Gastrocnemius medialis (tissue), 4 donors: ENCODE measurements around the gene CCNT2.

ENCODE experiments used
- CTCF ChIP-seq, 5 experiments: fragments of 450-650 bp in 3 of 5; fragments of 200-600 bp in 2 of 5; sonication (generic) in 2 of 5; IDR thresholded peaks in 4 of 5; conservative IDR thresholded peaks in 1 of 5; 1 replicate in 4 of 5; 2 replicates in 1 of 5; pipeline ENCODE4 v1.5.1; 2016 to 2019; ENCODE audit warnings: antibody characterized with exemption in 5 of 5, mild to moderate bottlenecking in 3 of 5, moderate library complexity in 3 of 5
- POLR2A ChIP-seq, 2 donors: fragments of 450-650 bp; IDR thresholded peaks; one replicate each; pipeline ENCODE4 v1.6.1; 2017; ENCODE audit warnings: antibody characterized with exemption in 2 of 2, mild to moderate bottlenecking in 2 of 2, moderate library complexity in 2 of 2

- TF ChIP-seq CTCF (IDR thresholded peaks at IDR 0.05 in 4 of 5, conservative IDR thresholded peaks at IDR 0.05 in 1 of 5) = no peak
- no peak for TF ChIP-seq POLR2A (IDR thresholded peaks at IDR 0.05)
These were observed 19.4 kb upstream of the CCNT2 start for GRCh38 chr2:134899204-134899603.
